ENCODE data around the gene NFASC. TPM values are rescaled to one million over a fixed set of nuclear protein-coding genes. Genes with fewer than 3 reads are reported as not detected.

The NFASC gene
- total RNA-seq, 1 experiment from 2014 or later: not detected

GRCh38 chr1:205009670-205010069, 139.0 kb downstream of the NFASC start:
- in situ Hi-C loops (cut with HindIII; ENCODE audit: low pct_unique_long_range_greater_than_20kb, low sequenced_read_pairs): no loop called here
- no peak for DNase-seq (ENCODE audit: low read depth)

DNA sequence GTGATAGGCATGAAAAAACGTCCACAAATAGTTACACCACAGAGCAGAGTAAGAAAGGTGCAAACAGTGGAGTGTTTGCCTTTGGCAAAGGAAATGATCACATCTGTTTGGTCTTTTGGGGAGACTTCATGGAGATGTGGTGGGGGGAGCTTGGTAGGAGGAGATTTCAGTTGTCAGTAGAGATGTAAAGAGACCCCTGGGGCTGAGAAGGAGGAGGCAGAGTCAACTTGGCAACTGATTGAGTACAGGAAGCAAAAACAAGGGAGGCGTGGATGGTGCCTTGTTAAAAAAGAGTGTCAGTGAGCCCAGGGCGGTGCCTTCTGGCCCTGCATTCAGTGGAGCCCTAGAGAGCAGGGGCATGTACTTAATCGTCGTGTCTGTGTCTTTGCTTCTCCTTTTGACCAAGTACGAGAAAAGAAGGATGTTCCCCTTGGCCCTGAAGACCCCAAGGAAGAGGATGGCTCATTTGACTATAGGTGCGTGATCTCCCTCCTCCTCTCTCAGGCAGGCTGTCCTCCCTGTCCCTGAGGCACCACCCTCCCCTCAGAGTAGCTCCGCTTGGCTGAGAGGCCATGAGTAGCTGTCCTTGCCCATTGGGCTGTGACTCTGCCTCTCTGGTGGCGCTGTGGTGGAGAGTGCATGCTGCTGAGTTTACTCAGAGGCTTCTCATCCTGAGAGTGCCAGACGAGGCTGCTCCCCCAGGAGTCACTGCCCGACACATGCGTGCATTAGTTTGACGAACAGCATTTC, 141.9 kb downstream of the NFASC start:
- no peak for DNase-seq (ENCODE audit: low read depth)
- in situ Hi-C loops (cut with HindIII; ENCODE audit: low pct_unique_long_range_greater_than_20kb, low sequenced_read_pairs): no loop called here

GRCh38 chr1:205013683-205014367, 143.2 kb downstream of the NFASC start:
- no peak for DNase-seq (ENCODE audit: low read depth)
- in situ Hi-C loops (cut with HindIII; ENCODE audit: low pct_unique_long_range_greater_than_20kb, low sequenced_read_pairs): no loop called here

GRCh38 chr1:205014783-205015182, 144.1 kb downstream of the NFASC start:
- no peak for DNase-seq (ENCODE audit: low read depth)
- in situ Hi-C loops (cut with HindIII; ENCODE audit: low pct_unique_long_range_greater_than_20kb, low sequenced_read_pairs): no loop called here

DNA sequence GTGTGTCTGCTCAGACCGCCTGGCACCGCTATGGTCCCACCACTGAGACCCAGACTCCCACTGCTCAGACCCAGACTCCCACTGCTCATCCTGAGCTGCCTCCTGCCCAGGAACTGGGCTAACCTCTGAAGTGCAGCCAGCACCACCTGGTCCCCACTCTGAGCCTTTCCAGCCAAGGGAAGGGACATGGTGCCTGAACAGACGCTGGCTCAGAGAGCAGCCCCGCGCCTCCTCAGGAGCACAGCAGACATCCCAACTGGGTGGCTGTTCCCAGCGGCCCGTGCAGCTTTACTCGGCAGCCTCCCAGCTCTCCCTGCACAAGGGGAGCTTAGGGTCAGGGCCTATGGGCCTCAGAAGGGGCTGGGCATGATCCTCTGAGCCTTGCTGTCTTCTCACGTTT, 144.6 kb downstream of the NFASC start:
- in situ Hi-C loops (cut with HindIII; ENCODE audit: low pct_unique_long_range_greater_than_20kb, low sequenced_read_pairs): no loop called here
- no peak for DNase-seq (ENCODE audit: low read depth)

GRCh38 chr1:205016075-205016474, 145.4 kb downstream of the NFASC start:
- in situ Hi-C loops (cut with HindIII; ENCODE audit: low pct_unique_long_range_greater_than_20kb, low sequenced_read_pairs): no loop called here
- no peak for DNase-seq (ENCODE audit: low read depth)

DNA sequence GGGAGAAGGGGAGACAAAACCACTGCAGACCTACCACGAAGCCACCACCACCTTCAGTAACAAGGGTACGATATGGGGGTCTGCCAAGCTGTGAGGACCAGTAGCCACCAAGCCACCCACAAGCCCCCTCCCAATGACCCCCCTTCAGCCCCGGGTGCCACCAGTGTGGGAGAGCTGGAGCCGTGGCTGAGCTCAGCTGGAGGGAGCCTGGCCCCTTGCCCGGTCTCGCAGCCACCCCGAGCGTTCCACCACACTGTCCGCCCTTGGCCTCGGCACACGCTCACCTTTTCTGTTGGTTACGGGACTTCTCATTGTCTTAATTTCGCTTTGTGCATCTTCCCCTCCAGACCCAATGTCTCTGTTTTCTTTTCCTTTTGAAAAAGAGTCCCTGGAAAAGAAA, 145.9 kb downstream of the NFASC start:
- no peak for DNase-seq (ENCODE audit: low read depth)
- in situ Hi-C loops (cut with HindIII; ENCODE audit: low pct_unique_long_range_greater_than_20kb, low sequenced_read_pairs): no loop called here

- in situ Hi-C loops (cut with HindIII; ENCODE audit: low pct_unique_long_range_greater_than_20kb, low sequenced_read_pairs): no loop called here
- DNase-seq (ENCODE audit: low read depth): no peak
Measured at GRCh38 chr1:205017001-205017400, 146.3 kb downstream of the NFASC start.

DNA sequence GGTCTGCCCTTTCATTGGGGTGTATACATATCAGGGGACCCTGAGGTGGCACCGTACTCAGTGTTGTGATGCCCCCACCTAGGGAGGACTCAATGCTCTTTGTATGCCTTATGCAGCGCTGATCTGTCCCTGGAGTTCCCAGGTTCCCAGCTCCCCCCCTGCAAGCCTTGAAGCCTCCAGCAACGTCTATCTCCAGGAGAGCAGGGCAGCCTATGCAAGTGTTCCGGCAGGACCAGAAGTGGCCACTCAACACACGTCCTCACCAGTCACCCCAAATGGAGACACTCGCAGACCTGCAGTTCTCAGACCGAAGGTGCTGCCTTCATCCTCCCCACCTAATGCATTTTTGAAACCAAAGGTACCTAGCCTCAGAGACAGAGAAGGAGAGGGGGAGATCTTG, 147.1 kb downstream of the NFASC start:
- DNase-seq (ENCODE audit: low read depth): no peak
- in situ Hi-C loops (cut with HindIII; ENCODE audit: low pct_unique_long_range_greater_than_20kb, low sequenced_read_pairs): no loop called here

GRCh38 chr1:205018381-205018780, 147.7 kb downstream of the NFASC start:
- in situ Hi-C loops (cut with HindIII; ENCODE audit: low pct_unique_long_range_greater_than_20kb, low sequenced_read_pairs): no loop called here
- no peak for DNase-seq (ENCODE audit: low read depth)

GRCh38 chr1:205020466-205020865, 149.8 kb downstream of the NFASC start:
- in situ Hi-C loops (cut with HindIII; ENCODE audit: low pct_unique_long_range_greater_than_20kb, low sequenced_read_pairs): no loop called here
- no peak for DNase-seq (ENCODE audit: low read depth)

DNA sequence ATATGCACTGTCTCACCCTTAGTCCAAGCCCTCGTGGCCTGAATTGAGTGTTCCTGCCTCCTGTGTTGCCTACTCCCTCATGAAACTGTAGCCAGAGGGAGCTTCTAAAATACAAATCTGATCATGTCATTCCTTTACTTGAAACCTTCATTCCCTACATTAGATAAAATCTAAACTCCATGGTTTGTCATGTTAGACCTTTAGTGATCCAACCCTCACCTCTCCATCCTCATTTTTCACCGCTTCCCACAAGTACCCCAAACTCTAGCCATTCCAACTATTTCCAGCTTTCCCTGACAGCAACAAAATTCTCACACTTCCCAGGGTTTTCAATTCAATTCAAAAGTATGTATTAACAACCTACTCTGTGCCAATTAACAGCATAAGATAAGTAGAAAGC, 154.0 kb downstream of the NFASC start:
- in situ Hi-C loops (cut with HindIII; ENCODE audit: low pct_unique_long_range_greater_than_20kb, low sequenced_read_pairs): no loop called here
- DNase-seq (ENCODE audit: low read depth): no peak

- no peak for DNase-seq (ENCODE audit: low read depth)
- in situ Hi-C loops (cut with HindIII; ENCODE audit: low pct_unique_long_range_greater_than_20kb, low sequenced_read_pairs): no loop called here
Measured at GRCh38 chr1:205025239-205025638, 154.6 kb downstream of the NFASC start.

- in situ Hi-C loops (cut with HindIII; ENCODE audit: low pct_unique_long_range_greater_than_20kb, low sequenced_read_pairs): no loop called here
- no peak for DNase-seq (ENCODE audit: low read depth)
Measured at GRCh38 chr1:205026181-205026580, 155.5 kb downstream of the NFASC start.

DNA sequence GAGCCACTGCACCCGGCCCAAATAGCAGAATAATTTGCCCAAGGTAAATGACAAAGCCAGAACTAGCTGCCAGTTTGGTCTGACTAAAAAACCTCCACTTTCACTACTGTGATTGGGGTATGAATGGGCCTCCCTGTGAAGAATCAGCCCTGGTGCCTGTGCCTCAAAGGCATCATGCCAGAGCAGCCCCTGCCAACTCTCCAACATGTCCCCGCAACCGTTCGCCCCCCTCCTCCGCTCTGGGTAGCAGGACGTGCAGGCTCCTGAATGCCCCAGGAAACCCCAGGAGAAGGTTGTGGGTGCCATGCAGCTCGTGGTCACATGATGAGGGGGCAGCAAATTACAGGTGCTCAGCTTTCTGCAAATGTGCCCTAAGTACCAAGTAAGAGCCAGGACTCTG, 157.7 kb downstream of the NFASC start:
- DNase-seq (ENCODE audit: low read depth): no peak

GRCh38 chr1:205028924-205029323, 158.3 kb downstream of the NFASC start:
- DNase-seq (ENCODE audit: low read depth): no peak
- in situ Hi-C loops (cut with HindIII; ENCODE audit: low pct_unique_long_range_greater_than_20kb, low sequenced_read_pairs): no loop called here

More for the DNA sequence above, 157.7 kb downstream of the NFASC start:
- in situ Hi-C loops (cut with HindIII; ENCODE audit: low pct_unique_long_range_greater_than_20kb, low sequenced_read_pairs): no loop called here

- no peak for DNase-seq (ENCODE audit: low read depth)
- in situ Hi-C loops (cut with HindIII; ENCODE audit: low pct_unique_long_range_greater_than_20kb, low sequenced_read_pairs): no loop called here
Measured at GRCh38 chr1:205030241-205030640, 159.6 kb downstream of the NFASC start.

GRCh38 chr1:205030896-205031295, 160.2 kb downstream of the NFASC start:
- in situ Hi-C loops (cut with HindIII; ENCODE audit: low pct_unique_long_range_greater_than_20kb, low sequenced_read_pairs): no loop called here
- no peak for DNase-seq (ENCODE audit: low read depth)

DNA sequence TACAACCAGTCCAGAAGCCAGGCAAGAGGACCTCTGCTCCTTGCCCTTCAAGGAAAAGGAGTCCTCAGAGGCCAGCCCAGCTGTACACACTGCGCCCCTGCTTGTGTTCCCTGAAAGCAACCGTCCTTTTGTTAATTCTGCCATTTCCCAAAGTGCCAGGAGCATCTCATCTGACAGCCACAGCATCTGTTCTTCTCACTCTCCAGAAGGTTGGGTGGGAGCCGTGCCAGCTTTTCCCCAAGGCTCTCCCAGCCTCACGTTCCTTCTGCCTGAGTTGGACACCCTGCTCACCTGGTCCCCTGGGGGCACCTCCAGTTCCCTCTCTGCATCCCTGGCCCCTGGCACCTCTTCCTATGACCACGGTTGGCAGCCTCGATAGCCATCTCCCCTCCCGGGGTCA, 161.8 kb downstream of the NFASC start:
- in situ Hi-C loops (cut with HindIII; ENCODE audit: low pct_unique_long_range_greater_than_20kb, low sequenced_read_pairs): no loop called here
- no peak for DNase-seq (ENCODE audit: low read depth)

DNA sequence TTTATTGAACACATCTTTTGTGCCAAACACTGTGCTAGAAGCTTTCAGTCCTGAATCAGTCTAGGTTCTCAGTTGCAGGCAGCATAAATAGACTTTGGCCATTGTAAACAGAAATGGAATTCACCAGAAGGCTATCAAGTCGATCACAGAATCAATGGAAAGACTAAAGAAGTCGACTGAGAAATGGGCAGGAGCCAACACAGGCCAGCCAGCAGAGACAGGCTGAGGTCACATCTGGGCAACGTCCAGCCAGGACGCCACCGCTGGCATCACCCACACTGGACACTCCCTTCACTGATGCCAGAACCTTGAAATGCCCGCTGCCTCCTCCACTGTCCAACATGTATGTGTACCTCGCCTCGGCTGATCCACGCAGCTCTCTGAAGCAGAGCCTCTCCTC, 166.9 kb downstream of the NFASC start:
- no peak for DNase-seq (ENCODE audit: low read depth)
- in situ Hi-C loops (cut with HindIII; ENCODE audit: low pct_unique_long_range_greater_than_20kb, low sequenced_read_pairs): no loop called here
